ENCODE results near the gene SOCS3.

GRCh38 chr17:78369791-78370381, 10.0 kb upstream of the SOCS3 start:
- TF ChIP-seq E2F6 (IDR thresholded peaks at IDR 0.05; ENCODE audit: borderline replicate concordance, low read depth) (no peak), POLR2A (IDR thresholded peaks at IDR 0.05; ENCODE audit: low read length) (no peak), RFX5 (IDR thresholded peaks at IDR 0.05) (no peak), ELK1 (IDR thresholded peaks at IDR 0.05; ENCODE audit: low read depth, low read length) (no peak)

All from A549 (cell line).